HCT116 (cell line): Measurements from ENCODE around the gene SKIC8. TPM values are rescaled to one million over a fixed set of nuclear protein-coding genes. Genes with fewer than 3 reads are reported as not detected.

Experiments used
- ATAC-seq: fragments of 200-7000 bp; cut with Tn5 transposase; 2 replicates; pipeline ENCODE4 v1.9.1; 2020; ENCODE audit warnings: mild to moderate bottlenecking, moderate library complexity
- BruUV-seq: library from RNA; stranded (reverse); fragments of 400-500 nt; replicated peaks from 2 replicates; lab custom pipeline; 2021; lab: Mats Ljungman, UMichigan
- CTCF ChIA-PET: fragments of 300-600 bp; sonication (Branson Sonifier 250); formaldehyde crosslinking; loops from one replicate; lab custom pipeline; 2021; ENCODE audit warnings: antibody characterized with exemption; lab: Charles Lee
- POLR2A ChIA-PET: fragments of 300-600, 350-600 bp; sonication (Branson Sonifier 250); formaldehyde crosslinking; loops from one replicate; lab custom pipeline; 2021; ENCODE audit warnings: antibody characterized with exemption; lab: Charles Lee
- RAD21 ChIA-PET, 2 experiments: fragments of 300-600 bp; sonication (Branson Sonifier 250); formaldehyde crosslinking; loops; one replicate each; lab custom pipeline; 2023; ENCODE audit warnings: low total read pairs in 2 of 2; ENCODE audit not compliant: uncharacterized antibody in 2 of 2, unreplicated experiment in 2 of 2, low non-redundant PET in 1 of 2; lab: Charles Lee
- DNase-seq: peaks from one replicate; pipeline ENCODE4 v3.0.0-alpha.2; 2010; ENCODE audit warnings: low read depth, low spot score
- H2AFZ ChIP-seq: fragments of 200-600 bp; shearing (Covaris generic), sonication (generic); 2 replicates; pipeline ENCODE4 v1.6.1; 2017; ENCODE audit warnings: low read depth, mixed run types, mixed read lengths, antibody characterized with exemption, low read length; ENCODE audit not compliant: poor library complexity, severe bottlenecking
- H3K27ac ChIP-seq: 2 replicates; pipeline ENCODE4 v1.5.1; 2012; ENCODE audit warnings: low read depth, low read length
- H3K27me3 ChIP-seq: fragments of 200-600 bp; sonication (generic); 2 replicates; pipeline ENCODE4 v1.6.1; 2016; ENCODE audit warnings: mixed run types, low read length, mixed read lengths; ENCODE audit not compliant: insufficient read depth
- H3K36me3 ChIP-seq, 2 experiments: fragments of 200-500 bp in 1 of 2; fragments of 200-600 bp in 1 of 2; sonication (Bioruptor generic) in 1 of 2; sonication (generic) in 1 of 2; 2 replicates each; pipeline versions ENCODE4 v1.5.1 to v1.6.1; 2014 to 2016; ENCODE audit warnings: low read length in 2 of 2, inconsistent platforms in 1 of 2, mixed read lengths in 1 of 2, mixed run types in 1 of 2; ENCODE audit not compliant: insufficient read depth in 2 of 2, control insufficient read depth in 1 of 2
- H3K4me1 ChIP-seq, 2 experiments: fragments of 200-600 bp in 1 of 2; sonication (generic) in 1 of 2; 2 replicates each; pipeline versions ENCODE4 v1.5.1 to v1.6.1; 2012 to 2017; ENCODE audit warnings: low read length in 2 of 2, inconsistent platforms in 1 of 2, mild to moderate bottlenecking in 1 of 2, mixed read lengths in 1 of 2, mixed run types in 1 of 2, moderate library complexity in 1 of 2; ENCODE audit not compliant: insufficient read depth in 2 of 2, control insufficient read depth in 1 of 2
- H3K4me2 ChIP-seq: fragments of 200-600 bp; sonication (generic); 2 replicates; pipeline ENCODE4 v1.6.1; 2017; ENCODE audit warnings: mixed run types, low read length, mixed read lengths
- H3K4me3 ChIP-seq, 2 experiments: fragments of 200-600 bp in 1 of 2; sonication (generic) in 1 of 2; replicated peaks in 1 of 2; 2 replicates each; pipeline ENCODE4 v1.5.1; 2011 to 2016; ENCODE audit warnings: low read length in 2 of 2, control low read depth in 1 of 2, low read depth in 1 of 2, mild to moderate bottlenecking in 1 of 2, mixed read lengths in 1 of 2, mixed run types in 1 of 2
- H3K79me2 ChIP-seq: fragments of 200-600 bp; sonication (generic); 2 replicates; pipeline ENCODE4 v1.6.1; 2017; ENCODE audit warnings: mild to moderate bottlenecking, mixed run types, low read length, moderate library complexity, mixed read lengths; ENCODE audit not compliant: insufficient read depth
- H3K9ac ChIP-seq: fragments of 200-600 bp; sonication (generic); 2 replicates; pipeline ENCODE4 v1.6.1; 2016; ENCODE audit warnings: low read length, mixed read lengths
- H3K9me2 ChIP-seq: fragments of 200-600 bp; sonication (generic), shearing (Covaris generic); 2 replicates; pipeline ENCODE4 v1.6.1; 2017; ENCODE audit warnings: mixed run types, mild to moderate bottlenecking, moderate library complexity; ENCODE audit not compliant: insufficient read depth
- H3K9me3 ChIP-seq, 2 experiments: fragments of 200-500 bp in 1 of 2; fragments of 200-600 bp in 1 of 2; sonication (Bioruptor generic) in 1 of 2; sonication (generic) in 1 of 2; 2 replicates each; pipeline ENCODE4 v1.6.1; 2014 to 2017; ENCODE audit warnings: low read length in 2 of 2, mixed read lengths in 2 of 2, inconsistent platforms in 1 of 2, low read depth in 1 of 2, mild to moderate bottlenecking in 1 of 2, mixed run types in 1 of 2, moderate library complexity in 1 of 2; ENCODE audit not compliant: control insufficient read depth in 1 of 2, insufficient read depth in 1 of 2
- H4K20me1 ChIP-seq: fragments of 200-600 bp; sonication (generic), shearing (Covaris generic); 2 replicates; pipeline ENCODE4 v1.6.1; 2017; ENCODE audit warnings: mixed run types, mild to moderate bottlenecking, moderate library complexity; ENCODE audit not compliant: insufficient read depth
- CBX3 ChIP-seq: IDR thresholded peaks from 2 replicates; pipeline ENCODE4 v1.6.1; 2012; ENCODE audit warnings: low read depth
- ELF1 ChIP-seq: IDR thresholded peaks from 2 replicates; pipeline ENCODE4 v1.6.1; 2012; ENCODE audit warnings: low read depth, borderline replicate concordance
- EZH2phosphoT487 ChIP-seq: fragments of 200-600 bp; IDR thresholded peaks from 2 replicates; pipeline ENCODE4 v1.6.1; 2018; ENCODE audit warnings: antibody characterized with exemption, borderline replicate concordance
- FOSL1 ChIP-seq: IDR thresholded peaks from 2 replicates; pipeline ENCODE4 v1.6.1; 2012; ENCODE audit warnings: low read depth
- JUND ChIP-seq: IDR thresholded peaks from 2 replicates; pipeline ENCODE4 v1.6.1; 2012
- SP1 ChIP-seq: IDR thresholded peaks from 2 replicates; pipeline ENCODE4 v1.6.1; 2012; ENCODE audit warnings: low read depth
- TCF7L2 ChIP-seq: IDR thresholded peaks from 2 replicates; pipeline ENCODE4 v1.7.0; 2011; ENCODE audit warnings: borderline replicate concordance, inconsistent platforms; ENCODE audit not compliant: insufficient read depth, insufficient read length; ENCODE audit errors: extremely low read depth
- YY1 ChIP-seq: IDR thresholded peaks from 2 replicates; pipeline ENCODE4 v1.6.1; 2011; ENCODE audit warnings: low read length, low read depth, moderate library complexity, mild to moderate bottlenecking; ENCODE audit not compliant: insufficient replicate concordance; ENCODE audit errors: extremely low read depth
- intact Hi-C: fragments of 100-400 bp; cut with micrococcal nuclease; formaldehyde crosslinking; loops from 2 replicates; pipeline ENCODE4 v1.10.0; 2022
- total RNA-seq: library from RNA; stranded (reverse); gene quantifications from one replicate; pipeline ENCODE4 v1.2.1, GENCODE V29; 2021; ENCODE audit not compliant: unreplicated experiment
- TF ChIP-seq, protein P1 (sequence below): IDR thresholded peaks from 2 replicates; pipeline ENCODE4 v1.6.1; 2012; ENCODE audit warnings: low read depth
- TF ChIP-seq, protein P2 (sequence below): IDR thresholded peaks from 2 replicates; pipeline ENCODE4 v1.6.1; 2012
- TF ChIP-seq, protein P3 (sequence below), 3 experiments: fragments of 200-600 bp in 1 of 3; sonication (generic) in 1 of 3; IDR thresholded peaks in 2 of 3; conservative IDR thresholded peaks in 1 of 3; 2 replicates each; pipeline ENCODE4 v1.5.1; 2012 to 2017; ENCODE audit warnings: low read depth in 2 of 3, low read length in 2 of 3, antibody characterized with exemption in 1 of 3, borderline replicate concordance in 1 of 3, control low read depth in 1 of 3, mild to moderate bottlenecking in 1 of 3, mixed read lengths in 1 of 3, mixed run types in 1 of 3, moderate library complexity in 1 of 3; ENCODE audit not compliant: insufficient read depth in 1 of 3

SKIC8 gene
- total RNA-seq, 1 experiment from 2014 or later, result 57.1 TPM

DNA sequence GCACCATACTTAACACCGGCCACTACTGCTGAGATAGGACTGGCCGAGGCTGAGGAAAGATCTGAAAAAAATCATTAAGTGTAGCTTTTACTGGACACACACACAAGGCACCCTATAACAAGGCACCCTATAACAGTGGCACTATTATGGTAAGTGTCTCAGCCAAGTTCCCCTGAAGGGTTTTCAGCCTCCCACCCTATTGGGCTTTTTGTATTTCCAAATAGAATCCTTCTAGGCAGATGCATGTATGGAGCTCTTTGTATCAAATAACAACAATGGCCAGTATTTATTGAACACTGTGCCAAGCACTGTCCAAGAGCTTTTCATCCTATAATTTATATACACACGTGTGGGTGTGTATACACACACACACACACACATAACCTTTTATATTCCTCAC is 41.7 kb downstream of the SKIC8 start:
- Histone ChIP-seq H3K9ac (no peak overlapping the region), H3K4me3 (no peak overlapping the region), H3K4me2 (no peak overlapping the region), H2AFZ (no peak overlapping the region), H3K9me3 (no peaks in the 10 kb centered on the region), H3K36me3 (no peaks in the 10 kb centered on the region), H3K4me1 (no peaks in the 10 kb centered on the region; a peak in 1 of 4 replicates), H3K9me2 (no peaks in the 10 kb centered on the region), H3K27ac (no peak overlapping the region), H3K27me3 (no peaks in the 10 kb centered on the region), H3K79me2 (no peaks in the 10 kb centered on the region), H4K20me1 (no peaks in the 10 kb centered on the region)
- no peak for ATAC-seq
- no peak for TF ChIP-seq CBX3
- TF ChIP-seq, protein P1, sequence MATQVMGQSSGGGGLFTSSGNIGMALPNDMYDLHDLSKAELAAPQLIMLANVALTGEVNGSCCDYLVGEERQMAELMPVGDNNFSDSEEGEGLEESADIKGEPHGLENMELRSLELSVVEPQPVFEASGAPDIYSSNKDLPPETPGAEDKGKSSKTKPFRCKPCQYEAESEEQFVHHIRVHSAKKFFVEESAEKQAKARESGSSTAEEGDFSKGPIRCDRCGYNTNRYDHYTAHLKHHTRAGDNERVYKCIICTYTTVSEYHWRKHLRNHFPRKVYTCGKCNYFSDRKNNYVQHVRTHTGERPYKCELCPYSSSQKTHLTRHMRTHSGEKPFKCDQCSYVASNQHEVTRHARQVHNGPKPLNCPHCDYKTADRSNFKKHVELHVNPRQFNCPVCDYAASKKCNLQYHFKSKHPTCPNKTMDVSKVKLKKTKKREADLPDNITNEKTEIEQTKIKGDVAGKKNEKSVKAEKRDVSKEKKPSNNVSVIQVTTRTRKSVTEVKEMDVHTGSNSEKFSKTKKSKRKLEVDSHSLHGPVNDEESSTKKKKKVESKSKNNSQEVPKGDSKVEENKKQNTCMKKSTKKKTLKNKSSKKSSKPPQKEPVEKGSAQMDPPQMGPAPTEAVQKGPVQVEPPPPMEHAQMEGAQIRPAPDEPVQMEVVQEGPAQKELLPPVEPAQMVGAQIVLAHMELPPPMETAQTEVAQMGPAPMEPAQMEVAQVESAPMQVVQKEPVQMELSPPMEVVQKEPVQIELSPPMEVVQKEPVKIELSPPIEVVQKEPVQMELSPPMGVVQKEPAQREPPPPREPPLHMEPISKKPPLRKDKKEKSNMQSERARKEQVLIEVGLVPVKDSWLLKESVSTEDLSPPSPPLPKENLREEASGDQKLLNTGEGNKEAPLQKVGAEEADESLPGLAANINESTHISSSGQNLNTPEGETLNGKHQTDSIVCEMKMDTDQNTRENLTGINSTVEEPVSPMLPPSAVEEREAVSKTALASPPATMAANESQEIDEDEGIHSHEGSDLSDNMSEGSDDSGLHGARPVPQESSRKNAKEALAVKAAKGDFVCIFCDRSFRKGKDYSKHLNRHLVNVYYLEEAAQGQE, result no peak
- no peak for TF ChIP-seq YY1
- TF ChIP-seq ELF1, result no peak
- no peak for TF ChIP-seq FOSL1
- TF ChIP-seq, protein P2, sequence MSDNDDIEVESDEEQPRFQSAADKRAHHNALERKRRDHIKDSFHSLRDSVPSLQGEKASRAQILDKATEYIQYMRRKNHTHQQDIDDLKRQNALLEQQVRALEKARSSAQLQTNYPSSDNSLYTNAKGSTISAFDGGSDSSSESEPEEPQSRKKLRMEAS, result no peak
- TF ChIP-seq, protein P3, sequence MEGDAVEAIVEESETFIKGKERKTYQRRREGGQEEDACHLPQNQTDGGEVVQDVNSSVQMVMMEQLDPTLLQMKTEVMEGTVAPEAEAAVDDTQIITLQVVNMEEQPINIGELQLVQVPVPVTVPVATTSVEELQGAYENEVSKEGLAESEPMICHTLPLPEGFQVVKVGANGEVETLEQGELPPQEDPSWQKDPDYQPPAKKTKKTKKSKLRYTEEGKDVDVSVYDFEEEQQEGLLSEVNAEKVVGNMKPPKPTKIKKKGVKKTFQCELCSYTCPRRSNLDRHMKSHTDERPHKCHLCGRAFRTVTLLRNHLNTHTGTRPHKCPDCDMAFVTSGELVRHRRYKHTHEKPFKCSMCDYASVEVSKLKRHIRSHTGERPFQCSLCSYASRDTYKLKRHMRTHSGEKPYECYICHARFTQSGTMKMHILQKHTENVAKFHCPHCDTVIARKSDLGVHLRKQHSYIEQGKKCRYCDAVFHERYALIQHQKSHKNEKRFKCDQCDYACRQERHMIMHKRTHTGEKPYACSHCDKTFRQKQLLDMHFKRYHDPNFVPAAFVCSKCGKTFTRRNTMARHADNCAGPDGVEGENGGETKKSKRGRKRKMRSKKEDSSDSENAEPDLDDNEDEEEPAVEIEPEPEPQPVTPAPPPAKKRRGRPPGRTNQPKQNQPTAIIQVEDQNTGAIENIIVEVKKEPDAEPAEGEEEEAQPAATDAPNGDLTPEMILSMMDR (IDR thresholded peaks at IDR 0.05 in 2 of 3, conservative IDR thresholded peaks at IDR 0.05 in 1 of 3; ENCODE audit: borderline replicate concordance in 1 of 3, insufficient read depth in 1 of 3, low read depth in 2 of 3, low read length in 2 of 3), result no peak
- TF ChIP-seq SP1, result no peak
- TF ChIP-seq JUND, result no peak
- no peak for TF ChIP-seq EZH2phosphoT487
- no peak for TF ChIP-seq TCF7L2
- RAD21 ChIA-PET, result no interaction called here
- POLR2A ChIA-PET, result interaction anchor here (1.7 kb wide), 1 partner anchor 9 kb away, joined by 3 read pairs; no protein-coding TSS in a partner anchor
- CTCF ChIA-PET, result interaction anchor here (1.6 kb wide), 1 partner anchor 16 kb away, joined by 5 read pairs; no protein-coding TSS in a partner anchor
- DNase-seq, result no peak
- no TSS peak for BruUV-seq
- intact Hi-C loops, result no loop called here
